T-helper 1 cell (primary cell): ENCODE data around the gene FCGR3B.
"Not testable (repeated sequence)": the region's sequence is repeated elsewhere in the genome, so short reads cannot be mapped to it uniquely, and the experiment has no call there.

ENCODE experiments used
- DNase-seq, 5 donors: peaks; one replicate each; pipeline ENCODE4 v3.0.0-alpha.2; 2012 to 2020

FCGR3B gene

GRCh38 chr1:161605024-161605423, 26.0 kb downstream of the FCGR3B start:
- DNase-seq = not testable (repeated sequence)

GRCh38 chr1:161597077-161597476, 33.9 kb downstream of the FCGR3B start:
- not testable (repeated sequence) for DNase-seq

GRCh38 chr1:161595583-161595982, 35.4 kb downstream of the FCGR3B start:
- DNase-seq = not testable (repeated sequence)

- not testable (repeated sequence) for DNase-seq
Observed at GRCh38 chr1:161595173-161595572, 35.8 kb downstream of the FCGR3B start.

- not testable (repeated sequence) for DNase-seq
Observed at GRCh38 chr1:161594269-161594984, 36.5 kb downstream of the FCGR3B start.

- not testable (repeated sequence) for DNase-seq
Observed at GRCh38 chr1:161593092-161593755, 37.8 kb downstream of the FCGR3B start.

- DNase-seq = not testable (repeated sequence)
Observed at GRCh38 chr1:161592586-161592985, 38.4 kb downstream of the FCGR3B start.

- not testable (repeated sequence) for DNase-seq
Observed at GRCh38 chr1:161589920-161590319, 41.1 kb downstream of the FCGR3B start.

- not testable (repeated sequence) for DNase-seq
Observed at GRCh38 chr1:161589365-161589764, 41.6 kb downstream of the FCGR3B start.

GRCh38 chr1:161588596-161588995, 42.4 kb downstream of the FCGR3B start:
- not testable (repeated sequence) for DNase-seq

GRCh38 chr1:161582882-161583281, 48.1 kb downstream of the FCGR3B start:
- DNase-seq = not testable (repeated sequence)

GRCh38 chr1:161580879-161581537, 50.0 kb downstream of the FCGR3B start:
- not testable (repeated sequence) for DNase-seq

GRCh38 chr1:161579856-161580507, 51.0 kb downstream of the FCGR3B start:
- not testable (repeated sequence) for DNase-seq

- DNase-seq = not testable (repeated sequence)
Observed at GRCh38 chr1:161576676-161577075, 54.3 kb downstream of the FCGR3B start.
